Measurements from ENCODE around the gene AMMECR1. TPM values are rescaled to one million over a fixed set of nuclear protein-coding genes. Genes with fewer than 3 reads are reported as not detected.
"Not testable (repeated sequence)": the region's sequence is repeated elsewhere in the genome, so short reads cannot be mapped to it uniquely, and the experiment has no call there.

The AMMECR1 gene
- total and polyA plus RNA-seq, 2 of the 13 experiments (the other 11 are each of a cell fraction or from before 2014, with no cell fraction given): 3.1 to 7.5 TPM

GRCh38 chrX:110155759-110156158 lies 162.1 kb downstream of the AMMECR1 start:
- no TSS peak for BruUV-seq (replicated peaks)
- Histone ChIP-seq H3K27me3 (ENCODE audit: control insufficient read depth in 1 of 2, insufficient read depth in 2 of 2, low read length in 2 of 2) (no peaks in the 10 kb centered on the region), H3K36me3 (replicated peaks in 1 of 2; ENCODE audit: control insufficient read depth in 1 of 2, insufficient read depth in 2 of 2, low read length in 2 of 2) (no peaks in the 10 kb centered on the region), H3K27ac (ENCODE audit: extremely low read length, insufficient read depth, low read length) (no peak overlapping the region), H3K4me1 (ENCODE audit: insufficient read depth, low read length) (no peaks in the 10 kb centered on the region), H2AFZ (ENCODE audit: low read length) (no peak overlapping the region), H4K20me1 (ENCODE audit: insufficient read depth, low read length) (no peaks in the 10 kb centered on the region), H3K79me2 (ENCODE audit: insufficient read depth, low read length) (no peaks in the 10 kb centered on the region), H3K4me2 (ENCODE audit: low read depth, low read length) (no peak overlapping the region), H3K9ac (ENCODE audit: insufficient read depth, low read depth, low read length) (no peak overlapping the region), H3K4me3 (replicated peaks in 1 of 3; ENCODE audit: insufficient read depth in 1 of 3, low read depth in 2 of 3, low read length in 3 of 3) (no peak overlapping the region), H3K9me3 (ENCODE audit: low read length) (no peaks in the 10 kb centered on the region)
- ChIA-PET POLR2A (no interaction called here), CTCF (ENCODE audit: low intra/inter-chr PET ratio, low total read pairs) (no interaction called here)
- ATAC-seq (no peak), DNase-seq (ENCODE audit: low spot score) (no peak), FAIRE-seq (no peak)
- 73% methylated on average over 1 of the region's 1 CpG for WGBS (ENCODE audit: low lambda C conversion rate)
- intact Hi-C loops (cut with micrococcal nuclease; ENCODE audit: unreplicated experiment) (no loop called here), in situ Hi-C loops (cut with HindIII; ENCODE audit: extremely low pct_ligation_motif_present, low pct_unique_long_range_greater_than_20kb) (loop anchor here (5.0 to 25.0 kb wide), 2 partner anchors 247 to 682 kb away; no protein-coding TSS in a partner anchor)
- TF ChIP-seq RFXAP (CRISPR knock-in tag; IDR thresholded peaks at IDR 0.05; ENCODE audit: borderline replicate concordance) (no peak), GZF1 (CRISPR knock-in tag; IDR thresholded peaks at IDR 0.05) (no peak), SYNCRIP (IDR thresholded peaks at IDR 0.05; ENCODE audit: insufficient read depth, low read depth, low read length) (no peak), ZNF121 (CRISPR knock-in tag; IDR thresholded peaks at IDR 0.05) (peak; percentile 51; the same call in 1 of the 2 replicates), ZBTB1 (CRISPR knock-in tag; IDR thresholded peaks at IDR 0.05; ENCODE audit: borderline replicate concordance) (no peak)
- TF ChIP-seq, protein P1, sequence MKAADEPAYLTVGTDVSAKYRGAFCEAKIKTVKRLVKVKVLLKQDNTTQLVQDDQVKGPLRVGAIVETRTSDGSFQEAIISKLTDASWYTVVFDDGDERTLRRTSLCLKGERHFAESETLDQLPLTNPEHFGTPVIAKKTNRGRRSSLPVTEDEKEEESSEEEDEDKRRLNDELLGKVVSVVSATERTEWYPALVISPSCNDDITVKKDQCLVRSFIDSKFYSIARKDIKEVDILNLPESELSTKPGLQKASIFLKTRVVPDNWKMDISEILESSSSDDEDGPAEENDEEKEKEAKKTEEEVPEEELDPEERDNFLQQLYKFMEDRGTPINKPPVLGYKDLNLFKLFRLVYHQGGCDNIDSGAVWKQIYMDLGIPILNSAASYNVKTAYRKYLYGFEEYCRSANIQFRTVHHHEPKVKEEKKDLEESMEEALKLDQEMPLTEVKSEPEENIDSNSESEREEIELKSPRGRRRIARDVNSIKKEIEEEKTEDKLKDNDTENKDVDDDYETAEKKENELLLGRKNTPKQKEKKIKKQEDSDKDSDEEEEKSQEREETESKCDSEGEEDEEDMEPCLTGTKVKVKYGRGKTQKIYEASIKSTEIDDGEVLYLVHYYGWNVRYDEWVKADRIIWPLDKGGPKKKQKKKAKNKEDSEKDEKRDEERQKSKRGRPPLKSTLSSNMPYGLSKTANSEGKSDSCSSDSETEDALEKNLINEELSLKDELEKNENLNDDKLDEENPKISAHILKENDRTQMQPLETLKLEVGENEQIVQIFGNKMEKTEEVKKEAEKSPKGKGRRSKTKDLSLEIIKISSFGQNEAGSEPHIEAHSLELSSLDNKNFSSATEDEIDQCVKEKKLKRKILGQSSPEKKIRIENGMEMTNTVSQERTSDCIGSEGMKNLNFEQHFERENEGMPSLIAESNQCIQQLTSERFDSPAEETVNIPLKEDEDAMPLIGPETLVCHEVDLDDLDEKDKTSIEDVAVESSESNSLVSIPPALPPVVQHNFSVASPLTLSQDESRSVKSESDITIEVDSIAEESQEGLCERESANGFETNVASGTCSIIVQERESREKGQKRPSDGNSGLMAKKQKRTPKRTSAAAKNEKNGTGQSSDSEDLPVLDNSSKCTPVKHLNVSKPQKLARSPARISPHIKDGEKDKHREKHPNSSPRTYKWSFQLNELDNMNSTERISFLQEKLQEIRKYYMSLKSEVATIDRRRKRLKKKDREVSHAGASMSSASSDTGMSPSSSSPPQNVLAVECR (CRISPR knock-in tag; IDR thresholded peaks at IDR 0.05; ENCODE audit: borderline replicate concordance): no peak
- TF ChIP-seq, protein P2, sequence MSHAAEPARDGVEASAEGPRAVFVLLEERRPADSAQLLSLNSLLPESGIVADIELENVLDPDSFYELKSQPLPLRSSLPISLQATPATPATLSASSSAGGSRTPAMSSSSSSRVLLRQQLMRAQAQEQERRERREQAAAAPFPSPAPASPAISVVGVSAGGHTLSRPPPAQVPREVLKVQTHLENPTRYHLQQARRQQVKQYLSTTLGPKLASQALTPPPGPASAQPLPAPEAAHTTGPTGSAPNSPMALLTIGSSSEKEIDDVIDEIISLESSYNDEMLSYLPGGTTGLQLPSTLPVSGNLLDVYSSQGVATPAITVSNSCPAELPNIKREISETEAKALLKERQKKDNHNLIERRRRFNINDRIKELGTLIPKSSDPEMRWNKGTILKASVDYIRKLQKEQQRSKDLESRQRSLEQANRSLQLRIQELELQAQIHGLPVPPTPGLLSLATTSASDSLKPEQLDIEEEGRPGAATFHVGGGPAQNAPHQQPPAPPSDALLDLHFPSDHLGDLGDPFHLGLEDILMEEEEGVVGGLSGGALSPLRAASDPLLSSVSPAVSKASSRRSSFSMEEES (CRISPR knock-in tag; IDR thresholded peaks at IDR 0.05): no peak
- TF ChIP-seq, protein P3, sequence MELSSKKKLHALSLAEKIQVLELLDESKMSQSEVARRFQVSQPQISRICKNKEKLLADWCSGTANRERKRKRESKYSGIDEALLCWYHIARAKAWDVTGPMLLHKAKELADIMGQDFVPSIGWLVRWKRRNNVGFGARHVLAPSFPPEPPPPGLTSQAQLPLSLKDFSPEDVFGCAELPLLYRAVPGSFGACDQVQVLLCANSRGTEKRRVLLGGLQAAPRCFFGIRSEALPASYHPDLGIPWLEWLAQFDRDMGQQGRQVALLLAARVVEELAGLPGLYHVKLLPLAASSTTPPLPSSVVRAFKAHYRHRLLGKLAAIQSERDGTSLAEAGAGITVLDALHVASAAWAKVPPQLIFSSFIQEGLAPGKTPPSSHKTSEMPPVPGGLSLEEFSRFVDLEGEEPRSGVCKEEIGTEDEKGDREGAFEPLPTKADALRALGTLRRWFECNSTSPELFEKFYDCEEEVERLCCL (CRISPR knock-in tag; IDR thresholded peaks at IDR 0.05; ENCODE audit: borderline replicate concordance): no peak

- BruUV-seq (replicated peaks); H3K4me2 ChIP-seq (ENCODE audit: low read depth, low read length); H3K9me3 ChIP-seq (ENCODE audit: low read length); FAIRE-seq; H4K20me1 ChIP-seq (ENCODE audit: insufficient read depth, low read length); H3K79me2 ChIP-seq (ENCODE audit: insufficient read depth, low read length); H3K4me3 ChIP-seq (replicated peaks in 1 of 3; ENCODE audit: insufficient read depth in 1 of 3, low read depth in 2 of 3, low read length in 3 of 3); ATAC-seq; DNase-seq (ENCODE audit: low spot score); H3K27ac ChIP-seq (ENCODE audit: extremely low read length, insufficient read depth, low read length); POLR2A ChIA-PET; H3K27me3 ChIP-seq (ENCODE audit: control insufficient read depth in 1 of 2, insufficient read depth in 2 of 2, low read length in 2 of 2); H2AFZ ChIP-seq (ENCODE audit: low read length); intact Hi-C loops (cut with micrococcal nuclease; ENCODE audit: unreplicated experiment); H3K36me3 ChIP-seq (replicated peaks in 1 of 2; ENCODE audit: control insufficient read depth in 1 of 2, insufficient read depth in 2 of 2, low read length in 2 of 2); CTCF ChIA-PET (ENCODE audit: low intra/inter-chr PET ratio, low total read pairs); H3K4me1 ChIP-seq (ENCODE audit: insufficient read depth, low read length); H3K9ac ChIP-seq (ENCODE audit: insufficient read depth, low read depth, low read length): not testable (repeated sequence)
- 90% methylated on average over 5 of the region's 5 CpGs for WGBS (ENCODE audit: low lambda C conversion rate)
- in situ Hi-C loops (cut with HindIII; ENCODE audit: extremely low pct_ligation_motif_present, low pct_unique_long_range_greater_than_20kb): loop anchor here (25.0 kb wide), 1 partner anchor 683 kb away; no protein-coding TSS in a partner anchor
Measured at GRCh38 chrX:110154328-110154727, 163.6 kb downstream of the AMMECR1 start.

All from HepG2 (cell line).